ENCODE results near the gene UBR4. TPM values are rescaled to one million over a fixed set of nuclear protein-coding genes. Genes with fewer than 3 reads are reported as not detected.
"Not testable (repeated sequence)": the region's sequence is repeated elsewhere in the genome, so short reads cannot be mapped to it uniquely, and the experiment has no call there.

Gene UBR4
- total RNA-seq, result 156 and 160 TPM in 2 replicates

GRCh38 chr1:19209990-19210771 is at the start of gene UBR4:
UBR4 (minus strand) TSS chr1:19210266; CDS start chr1:19210248, 18 bp downstream.
- Mint-ChIP-seq H3K27ac (peak within 1 kb of the TSS; percentile 94), H3K4me1 (ENCODE audit: low read depth) (peaks cover 54% of the 10 kb centered on the region), H3K4me3 (ENCODE audit: low read depth) (peak within 1 kb of the TSS; percentile 98), H3K9me3 (no peaks in the 10 kb centered on the region), H3K27me3 (ENCODE audit: low read depth) (no peaks in the 10 kb centered on the region), H3K36me3 (ENCODE audit: low read depth) (peaks cover 69% of the 10 kb centered on the region)
- intact Hi-C loops (cut with micrococcal nuclease), result loop anchor here (1.0 to 5.0 kb wide), 4 partner anchors 24 to 258 kb away; partner anchors contain the start of genes EMC1 and MRTO4
- DNase-seq (ENCODE audit: low spot score), result peak; percentile 96

- Mint-ChIP-seq H3K4me1 (ENCODE audit: low read depth) (peaks cover 20% of the 10 kb centered on the region), H3K9me3 (no peaks in the 10 kb centered on the region), H3K4me3 (ENCODE audit: low read depth) (no peak overlapping the region), H3K27ac (peak overlapping the region; percentile 88), H3K27me3 (ENCODE audit: low read depth) (no peaks in the 10 kb centered on the region), H3K36me3 (ENCODE audit: low read depth) (peaks cover 64% of the 10 kb centered on the region)
- no peak for DNase-seq (ENCODE audit: low spot score)
- intact Hi-C loops (cut with micrococcal nuclease), result no loop called here
Observed at GRCh38 chr1:19258353-19258752, 48.3 kb upstream of the UBR4 start.

- intact Hi-C loops (cut with micrococcal nuclease), result no loop called here
- Mint-ChIP-seq H3K4me3 (ENCODE audit: low read depth) (no peak overlapping the region), H3K9me3 (no peaks in the 10 kb centered on the region), H3K27me3 (ENCODE audit: low read depth) (no peaks in the 10 kb centered on the region), H3K36me3 (ENCODE audit: low read depth) (peaks cover 71% of the 10 kb centered on the region), H3K27ac (peak overlapping the region; percentile 88), H3K4me1 (ENCODE audit: low read depth) (peaks cover 27% of the 10 kb centered on the region)
- no peak for DNase-seq (ENCODE audit: low spot score)
Observed at GRCh38 chr1:19257178-19257914, 47.3 kb upstream of the UBR4 start.

GRCh38 chr1:19256301-19256700 is 46.2 kb upstream of the UBR4 start:
- intact Hi-C loops (cut with micrococcal nuclease); H3K4me3 Mint-ChIP-seq (ENCODE audit: low read depth); H3K9me3 Mint-ChIP-seq; H3K27me3 Mint-ChIP-seq (ENCODE audit: low read depth); DNase-seq (ENCODE audit: low spot score): not testable (repeated sequence)
- H3K36me3 Mint-ChIP-seq (ENCODE audit: low read depth), result peaks cover 79% of the 10 kb centered on the region
- H3K27ac Mint-ChIP-seq, result peak overlapping the region; percentile 88
- peaks cover 27% of the 10 kb centered on the region for H3K4me1 Mint-ChIP-seq (ENCODE audit: low read depth)

GRCh38 chr1:19255288-19255687 is 45.2 kb upstream of the UBR4 start:
- no peak overlapping the region for H3K4me3 Mint-ChIP-seq (ENCODE audit: low read depth)
- peak overlapping the region; percentile 63 for H3K27ac Mint-ChIP-seq
- H3K9me3 Mint-ChIP-seq, result no peaks in the 10 kb centered on the region
- H3K36me3 Mint-ChIP-seq (ENCODE audit: low read depth), result peaks cover 77% of the 10 kb centered on the region
- peaks cover 32% of the 10 kb centered on the region for H3K4me1 Mint-ChIP-seq (ENCODE audit: low read depth)
- no peaks in the 10 kb centered on the region for H3K27me3 Mint-ChIP-seq (ENCODE audit: low read depth)
- no peak for DNase-seq (ENCODE audit: low spot score)
- intact Hi-C loops (cut with micrococcal nuclease), result no loop called here

GRCh38 chr1:19254416-19254815 is 44.4 kb upstream of the UBR4 start:
- peaks cover 34% of the 10 kb centered on the region for H3K4me1 Mint-ChIP-seq (ENCODE audit: low read depth)
- no peaks in the 10 kb centered on the region for H3K9me3 Mint-ChIP-seq
- H3K36me3 Mint-ChIP-seq (ENCODE audit: low read depth), result peaks cover 68% of the 10 kb centered on the region
- intact Hi-C loops (cut with micrococcal nuclease), result loop anchor here (5.0 kb wide), 2 partner anchors 297 to 398 kb away; partner anchors contain the start of gene IFFO2
- no peaks in the 10 kb centered on the region for H3K27me3 Mint-ChIP-seq (ENCODE audit: low read depth)
- DNase-seq (ENCODE audit: low spot score), result no peak
- H3K27ac Mint-ChIP-seq, result no peak overlapping the region
- H3K4me3 Mint-ChIP-seq (ENCODE audit: low read depth), result no peak overlapping the region

GRCh38 chr1:19251305-19252196 is 41.5 kb upstream of the UBR4 start, which contains the start of the genes EMC1 and MRTO4:
EMC1 (minus strand) TSS chr1:19251524; CDS start chr1:19251509, 15 bp downstream.
MRTO4 (plus strand) TSS chr1:19251805; CDS start chr1:19251836, 31 bp downstream.
- DNase-seq (ENCODE audit: low spot score), result peak; percentile 89
- H3K27me3 Mint-ChIP-seq (ENCODE audit: low read depth), result no peaks in the 10 kb centered on the region
- no peaks in the 10 kb centered on the region for H3K9me3 Mint-ChIP-seq
- H3K4me1 Mint-ChIP-seq (ENCODE audit: low read depth), result peaks cover 24% of the 10 kb centered on the region
- intact Hi-C loops (cut with micrococcal nuclease), result loop anchor here (1.0 to 5.0 kb wide), 4 partner anchors 41 to 401 kb away; partner anchors contain the start of genes AKR7A2, IFFO2, SLC66A1 and UBR4
- peak within 1 kb of the TSS; percentile 93 for H3K4me3 Mint-ChIP-seq (ENCODE audit: low read depth)
- H3K36me3 Mint-ChIP-seq (ENCODE audit: low read depth), result peaks cover 39% of the 10 kb centered on the region
- H3K27ac Mint-ChIP-seq, result peak within 1 kb of the TSS; percentile 97

- H3K27ac Mint-ChIP-seq, result peak overlapping the region; percentile 94
- H3K4me1 Mint-ChIP-seq (ENCODE audit: low read depth), result peaks cover 20% of the 10 kb centered on the region
- DNase-seq (ENCODE audit: low spot score), result no peak
- intact Hi-C loops (cut with micrococcal nuclease), result loop anchor here (1.0 to 5.0 kb wide), 4 partner anchors 40 to 402 kb away; partner anchors contain the start of genes AKR7A2, IFFO2, SLC66A1 and UBR4
- peak overlapping the region; percentile 93 for H3K4me3 Mint-ChIP-seq (ENCODE audit: low read depth)
- no peaks in the 10 kb centered on the region for H3K9me3 Mint-ChIP-seq
- no peaks in the 10 kb centered on the region for H3K27me3 Mint-ChIP-seq (ENCODE audit: low read depth)
- peaks cover 33% of the 10 kb centered on the region for H3K36me3 Mint-ChIP-seq (ENCODE audit: low read depth)
Observed at GRCh38 chr1:19250629-19251304, 40.7 kb upstream of the UBR4 start.

- Mint-ChIP-seq H3K4me1 (ENCODE audit: low read depth) (no peaks in the 10 kb centered on the region), H3K27ac (no peak overlapping the region), H3K9me3 (no peaks in the 10 kb centered on the region), H3K4me3 (ENCODE audit: low read depth) (no peak overlapping the region), H3K27me3 (ENCODE audit: low read depth) (no peaks in the 10 kb centered on the region), H3K36me3 (ENCODE audit: low read depth) (peaks cover 74% of the 10 kb centered on the region)
- peak; percentile 52 for DNase-seq (ENCODE audit: low spot score)
- intact Hi-C loops (cut with micrococcal nuclease), result loop anchor here (2.0 to 10.0 kb wide), 3 partner anchors 64 to 334 kb away; no protein-coding TSS in a partner anchor
Observed at GRCh38 chr1:19240673-19241538, 30.8 kb upstream of the UBR4 start.

- intact Hi-C loops (cut with micrococcal nuclease), result loop anchor here (2.0 to 10.0 kb wide), 3 partner anchors 63 to 333 kb away; no protein-coding TSS in a partner anchor
- no peaks in the 10 kb centered on the region for H3K4me1 Mint-ChIP-seq (ENCODE audit: low read depth)
- no peak for DNase-seq (ENCODE audit: low spot score)
- no peaks in the 10 kb centered on the region for H3K9me3 Mint-ChIP-seq
- H3K27ac Mint-ChIP-seq, result no peak overlapping the region
- no peak overlapping the region for H3K4me3 Mint-ChIP-seq (ENCODE audit: low read depth)
- H3K36me3 Mint-ChIP-seq (ENCODE audit: low read depth), result peaks cover 75% of the 10 kb centered on the region
- no peaks in the 10 kb centered on the region for H3K27me3 Mint-ChIP-seq (ENCODE audit: low read depth)
Observed at GRCh38 chr1:19239876-19240275, 29.8 kb upstream of the UBR4 start.

GRCh38 chr1:19234224-19234623 is 24.2 kb upstream of the UBR4 start:
- no peak for DNase-seq (ENCODE audit: low spot score)
- Mint-ChIP-seq H3K4me3 (ENCODE audit: low read depth) (no peak overlapping the region), H3K27me3 (ENCODE audit: low read depth) (no peaks in the 10 kb centered on the region), H3K27ac (no peak overlapping the region), H3K4me1 (ENCODE audit: low read depth) (no peaks in the 10 kb centered on the region), H3K9me3 (no peaks in the 10 kb centered on the region), H3K36me3 (ENCODE audit: low read depth) (peaks cover 60% of the 10 kb centered on the region)
- intact Hi-C loops (cut with micrococcal nuclease), result no loop called here

Measured in activated T-helper 2 cell treated with anti-CD3 and anti-CD28 coated beads, Interferon-gamma antibody, Interleukin-2, Interleukin-4, amounts not matched to agents 10 μg/mL and 5 μg/mL and 100 μg/mL, durations not matched to agents 14 hours and 24 hours and 36 hours (primary cell).